ENCODE data around the gene SLC22A3.

DNA sequence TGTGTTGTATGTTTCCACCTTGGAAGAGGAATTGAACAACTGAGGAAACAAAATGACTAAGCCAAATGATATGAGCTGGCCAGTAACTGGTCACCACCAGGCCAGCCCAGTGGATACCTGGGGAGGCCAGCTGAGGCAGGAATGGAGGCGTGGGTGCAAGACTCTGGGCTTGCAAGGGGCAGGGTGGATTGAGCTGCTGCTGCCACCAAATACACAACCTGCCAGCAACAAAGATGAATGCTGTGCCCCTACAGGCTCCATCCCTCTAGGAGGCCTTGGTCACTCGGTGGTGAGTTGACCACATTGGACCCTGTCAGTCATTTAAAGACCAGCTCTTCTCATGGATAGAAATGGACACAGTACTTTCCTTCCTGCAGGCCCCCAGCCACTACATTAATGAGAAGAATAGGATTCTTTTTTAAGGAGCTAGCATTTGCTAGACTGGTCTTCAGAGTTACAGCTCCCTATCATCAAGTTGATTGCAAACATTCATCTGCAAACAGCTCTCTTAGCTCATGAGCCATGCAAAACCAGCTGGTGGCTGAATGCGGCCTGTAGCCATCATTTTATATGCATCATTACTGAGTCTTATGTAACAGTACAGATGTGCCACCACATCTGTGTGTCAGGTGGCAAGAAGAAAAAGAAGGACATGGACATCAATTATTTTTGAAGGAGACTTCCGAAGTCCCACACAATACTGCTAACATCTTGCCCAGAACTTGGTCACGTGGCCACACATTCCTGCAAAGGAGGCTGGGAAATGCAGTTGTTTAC is 26.3 kb upstream of the SLC22A3 start:
- TF ChIP-seq, protein P1, sequence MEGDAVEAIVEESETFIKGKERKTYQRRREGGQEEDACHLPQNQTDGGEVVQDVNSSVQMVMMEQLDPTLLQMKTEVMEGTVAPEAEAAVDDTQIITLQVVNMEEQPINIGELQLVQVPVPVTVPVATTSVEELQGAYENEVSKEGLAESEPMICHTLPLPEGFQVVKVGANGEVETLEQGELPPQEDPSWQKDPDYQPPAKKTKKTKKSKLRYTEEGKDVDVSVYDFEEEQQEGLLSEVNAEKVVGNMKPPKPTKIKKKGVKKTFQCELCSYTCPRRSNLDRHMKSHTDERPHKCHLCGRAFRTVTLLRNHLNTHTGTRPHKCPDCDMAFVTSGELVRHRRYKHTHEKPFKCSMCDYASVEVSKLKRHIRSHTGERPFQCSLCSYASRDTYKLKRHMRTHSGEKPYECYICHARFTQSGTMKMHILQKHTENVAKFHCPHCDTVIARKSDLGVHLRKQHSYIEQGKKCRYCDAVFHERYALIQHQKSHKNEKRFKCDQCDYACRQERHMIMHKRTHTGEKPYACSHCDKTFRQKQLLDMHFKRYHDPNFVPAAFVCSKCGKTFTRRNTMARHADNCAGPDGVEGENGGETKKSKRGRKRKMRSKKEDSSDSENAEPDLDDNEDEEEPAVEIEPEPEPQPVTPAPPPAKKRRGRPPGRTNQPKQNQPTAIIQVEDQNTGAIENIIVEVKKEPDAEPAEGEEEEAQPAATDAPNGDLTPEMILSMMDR (IDR thresholded peaks at IDR 0.05), result no peak
- TF ChIP-seq POLR2AphosphoS5 (IDR thresholded peaks at IDR 0.05) (no peak), POLR2A (IDR thresholded peaks at IDR 0.05) (no peak)

Measured in gastroesophageal sphincter (tissue), 3 donors.